ENCODE results near the gene AKT1S1.

AKT1S1 gene

DNA sequence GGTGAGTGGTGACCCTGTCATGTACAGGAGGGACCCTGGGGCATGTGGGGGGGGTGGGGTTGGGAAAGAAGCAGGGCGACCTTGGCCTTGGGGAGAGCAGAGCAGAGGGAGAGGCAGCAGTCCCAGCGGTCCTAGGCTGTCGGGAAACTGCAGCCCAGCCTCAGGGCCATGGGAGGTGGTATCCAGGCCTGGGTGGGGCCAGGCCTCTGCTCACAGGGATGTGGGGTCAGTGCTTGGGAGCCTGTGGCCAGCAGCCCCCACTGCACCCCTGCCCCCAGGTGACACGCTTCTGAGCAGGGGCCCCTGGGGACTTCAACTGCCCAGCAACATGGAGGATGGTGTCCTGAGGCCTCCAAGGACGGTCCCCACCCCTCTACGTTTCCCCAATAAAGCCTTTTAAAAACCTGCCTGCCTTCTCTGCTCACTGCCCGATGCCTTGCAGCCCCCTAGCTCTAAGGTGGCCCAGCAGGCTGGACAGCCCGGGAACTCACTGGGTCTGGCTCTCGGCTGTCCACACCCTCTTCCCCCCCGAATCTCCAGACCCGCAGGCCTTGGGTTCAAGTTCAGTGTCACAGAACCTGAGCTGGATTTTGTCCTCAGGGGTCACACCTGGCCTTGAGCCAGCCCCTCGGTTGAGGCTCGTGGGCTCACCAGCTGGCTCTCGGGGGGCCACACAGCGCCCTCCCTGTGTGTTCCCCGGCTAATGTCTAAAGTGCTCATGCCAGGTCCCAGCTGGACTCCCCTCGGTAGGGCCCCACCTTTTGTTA lies 16.6 kb downstream of the AKT1S1 start:
- TF ChIP-seq, protein P1, sequence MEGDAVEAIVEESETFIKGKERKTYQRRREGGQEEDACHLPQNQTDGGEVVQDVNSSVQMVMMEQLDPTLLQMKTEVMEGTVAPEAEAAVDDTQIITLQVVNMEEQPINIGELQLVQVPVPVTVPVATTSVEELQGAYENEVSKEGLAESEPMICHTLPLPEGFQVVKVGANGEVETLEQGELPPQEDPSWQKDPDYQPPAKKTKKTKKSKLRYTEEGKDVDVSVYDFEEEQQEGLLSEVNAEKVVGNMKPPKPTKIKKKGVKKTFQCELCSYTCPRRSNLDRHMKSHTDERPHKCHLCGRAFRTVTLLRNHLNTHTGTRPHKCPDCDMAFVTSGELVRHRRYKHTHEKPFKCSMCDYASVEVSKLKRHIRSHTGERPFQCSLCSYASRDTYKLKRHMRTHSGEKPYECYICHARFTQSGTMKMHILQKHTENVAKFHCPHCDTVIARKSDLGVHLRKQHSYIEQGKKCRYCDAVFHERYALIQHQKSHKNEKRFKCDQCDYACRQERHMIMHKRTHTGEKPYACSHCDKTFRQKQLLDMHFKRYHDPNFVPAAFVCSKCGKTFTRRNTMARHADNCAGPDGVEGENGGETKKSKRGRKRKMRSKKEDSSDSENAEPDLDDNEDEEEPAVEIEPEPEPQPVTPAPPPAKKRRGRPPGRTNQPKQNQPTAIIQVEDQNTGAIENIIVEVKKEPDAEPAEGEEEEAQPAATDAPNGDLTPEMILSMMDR (IDR thresholded peaks at IDR 0.05; ENCODE audit: low read depth, low read length), result no peak
- peaks cover 91% of the 10 kb centered on the region for H3K36me3 ChIP-seq

GRCh38 chr19:49859682-49860335 lies 17.3 kb downstream of the AKT1S1 start:
- peaks cover 96% of the 10 kb centered on the region for H3K36me3 ChIP-seq
- no peak overlapping the region for H3K4me3 ChIP-seq (ENCODE audit: low read depth, low read length)
- TF ChIP-seq, protein P1 (IDR thresholded peaks at IDR 0.05; ENCODE audit: low read depth, low read length), result no peak
- no peak overlapping the region for H3K27ac ChIP-seq
- peak; percentile 24 for DNase-seq
- no peaks in the 10 kb centered on the region for H3K27me3 ChIP-seq (ENCODE audit: insufficient read depth, low read depth, severe bottlenecking)
- no peaks in the 10 kb centered on the region for H3K9me3 ChIP-seq (ENCODE audit: severe bottlenecking)

More for the DNA sequence above, 16.6 kb downstream of the AKT1S1 start:
- Histone ChIP-seq H3K27ac (peak overlapping the region; percentile 33), H3K9me3 (ENCODE audit: severe bottlenecking) (no peaks in the 10 kb centered on the region), H3K27me3 (ENCODE audit: insufficient read depth, low read depth, severe bottlenecking) (no peaks in the 10 kb centered on the region), H3K4me3 (ENCODE audit: low read depth, low read length) (no peak overlapping the region)
- DNase-seq, result no peak

- H3K27ac ChIP-seq, result no peak overlapping the region
- peaks cover 94% of the 10 kb centered on the region for H3K36me3 ChIP-seq
- peak; percentile 41 for DNase-seq
- no peak overlapping the region for H3K4me3 ChIP-seq (ENCODE audit: low read depth, low read length)
- no peaks in the 10 kb centered on the region for H3K9me3 ChIP-seq (ENCODE audit: severe bottlenecking)
- TF ChIP-seq, protein P1 (IDR thresholded peaks at IDR 0.05; ENCODE audit: low read depth, low read length), result no peak
- H3K27me3 ChIP-seq (ENCODE audit: insufficient read depth, low read depth, severe bottlenecking), result no peaks in the 10 kb centered on the region
These were observed 18.8 kb downstream of the AKT1S1 start for GRCh38 chr19:49858088-49858985.

GRCh38 chr19:49857838-49858087 lies 19.4 kb downstream of the AKT1S1 start:
- H3K27ac ChIP-seq, result no peak overlapping the region
- H3K36me3 ChIP-seq, result peaks cover 90% of the 10 kb centered on the region
- H3K4me3 ChIP-seq (ENCODE audit: low read depth, low read length), result no peak overlapping the region
- H3K9me3 ChIP-seq (ENCODE audit: severe bottlenecking), result no peaks in the 10 kb centered on the region
- H3K27me3 ChIP-seq (ENCODE audit: insufficient read depth, low read depth, severe bottlenecking), result no peaks in the 10 kb centered on the region
- TF ChIP-seq, protein P1 (IDR thresholded peaks at IDR 0.05; ENCODE audit: low read depth, low read length), result no peak
- no peak for DNase-seq

DNA sequence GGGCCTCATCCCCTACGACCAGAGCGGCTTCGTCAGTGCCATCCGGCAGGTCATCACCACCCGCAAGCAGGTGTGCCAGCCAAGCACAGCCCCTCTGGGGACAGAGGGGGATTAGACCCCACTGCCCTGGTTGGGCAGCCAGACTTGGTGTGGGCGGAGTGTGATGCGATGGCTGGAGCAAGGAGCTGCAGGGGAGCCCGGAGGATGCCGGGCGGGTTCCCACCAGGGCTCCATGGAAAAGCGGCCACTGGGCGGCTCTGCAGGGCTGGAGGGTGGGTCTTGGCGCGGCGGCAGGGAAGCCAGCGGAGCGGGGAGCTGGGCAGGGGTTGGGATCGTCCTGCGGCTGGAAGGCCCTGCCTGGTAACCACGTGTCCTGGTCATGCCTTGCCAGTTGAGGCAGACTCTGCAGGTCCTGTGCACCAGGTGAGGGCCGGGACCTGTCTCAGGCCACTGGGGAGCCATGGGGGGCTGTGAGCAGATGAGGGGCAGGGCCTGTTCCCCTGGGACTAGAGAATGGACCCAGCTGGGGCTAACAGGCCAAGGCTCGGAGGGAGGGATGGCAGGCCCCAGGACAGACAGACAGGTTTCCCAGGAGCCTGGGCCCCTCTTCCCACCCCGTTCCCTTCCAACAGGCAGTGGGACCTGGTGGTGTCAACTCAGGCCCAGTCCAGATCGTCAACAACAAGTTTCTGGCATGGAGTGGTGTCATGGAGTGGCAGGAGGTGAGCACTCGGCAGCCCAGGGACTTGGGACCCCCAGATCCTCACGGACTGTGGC lies 19.9 kb downstream of the AKT1S1 start:
- TF ChIP-seq, protein P1 (IDR thresholded peaks at IDR 0.05; ENCODE audit: low read depth, low read length), result no peak
- no peak for DNase-seq
- Histone ChIP-seq H3K36me3 (peaks cover 90% of the 10 kb centered on the region), H3K9me3 (ENCODE audit: severe bottlenecking) (no peaks in the 10 kb centered on the region), H3K27me3 (ENCODE audit: insufficient read depth, low read depth, severe bottlenecking) (no peaks in the 10 kb centered on the region), H3K4me3 (ENCODE audit: low read depth, low read length) (no peak overlapping the region), H3K27ac (no peak overlapping the region)
